Measurements from ENCODE around the gene GP1BA. TPM values are rescaled to one million over a fixed set of nuclear protein-coding genes. Genes with fewer than 3 reads are reported as not detected.

GP1BA gene
- total RNA-seq, 1 donor from 2014 or later, result not detected

DNA sequence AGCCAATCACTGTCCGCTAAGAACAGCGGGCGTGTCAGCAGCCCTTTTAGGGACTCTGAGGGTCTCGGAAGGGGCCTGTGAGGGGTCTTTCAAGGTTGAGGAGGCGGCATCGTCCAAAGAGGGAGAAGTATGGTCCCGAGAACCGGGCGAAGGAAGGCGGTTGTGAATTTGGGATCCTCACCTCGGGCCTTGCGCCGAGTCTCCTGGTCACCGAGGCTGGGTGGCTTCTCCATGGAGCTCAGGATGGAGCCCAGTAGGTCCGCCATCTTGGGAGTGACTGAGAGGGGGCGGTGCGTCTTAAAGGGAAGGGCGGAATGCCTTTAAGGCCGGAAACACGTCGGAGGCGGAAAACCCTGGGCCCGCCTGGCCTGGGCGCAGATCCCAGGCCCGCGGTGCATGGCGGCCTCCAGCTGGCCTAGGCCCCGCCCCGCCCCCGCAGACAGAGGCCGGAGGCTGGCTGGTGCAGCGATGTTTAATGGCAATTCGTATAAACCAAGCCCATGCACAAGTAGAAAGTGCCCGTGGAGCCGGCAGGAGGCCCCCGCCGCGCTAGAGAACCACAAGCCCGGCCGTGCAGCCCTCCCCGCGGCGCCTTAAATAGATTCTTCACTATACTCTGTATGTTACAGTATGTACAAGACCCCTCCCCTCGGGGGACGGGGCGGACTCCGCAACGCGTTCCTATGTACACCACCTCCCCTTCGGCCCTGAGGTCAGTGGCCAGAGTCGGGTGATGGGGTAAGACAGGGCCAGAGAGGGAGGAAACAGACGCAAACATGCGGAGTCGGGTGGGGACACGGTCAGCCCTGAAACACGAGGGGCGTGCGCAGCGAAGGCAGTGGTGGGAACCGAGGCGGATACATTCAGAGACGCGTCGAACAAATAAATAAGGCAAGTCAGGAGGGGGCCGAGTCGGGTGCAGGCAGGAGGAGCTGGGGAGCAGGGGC is 35.7 kb downstream of the GP1BA start, which contains the start of gene SPAG7:
SPAG7 (minus strand) TSS at position 279 of the 947 bp plus-strand sequence; CDS start at position 266, 13 bp downstream.
- Mint-ChIP-seq H3K27me3 (no peaks in the 10 kb centered on the region), H3K27ac (no peak within 1 kb of the TSS)

DNA sequence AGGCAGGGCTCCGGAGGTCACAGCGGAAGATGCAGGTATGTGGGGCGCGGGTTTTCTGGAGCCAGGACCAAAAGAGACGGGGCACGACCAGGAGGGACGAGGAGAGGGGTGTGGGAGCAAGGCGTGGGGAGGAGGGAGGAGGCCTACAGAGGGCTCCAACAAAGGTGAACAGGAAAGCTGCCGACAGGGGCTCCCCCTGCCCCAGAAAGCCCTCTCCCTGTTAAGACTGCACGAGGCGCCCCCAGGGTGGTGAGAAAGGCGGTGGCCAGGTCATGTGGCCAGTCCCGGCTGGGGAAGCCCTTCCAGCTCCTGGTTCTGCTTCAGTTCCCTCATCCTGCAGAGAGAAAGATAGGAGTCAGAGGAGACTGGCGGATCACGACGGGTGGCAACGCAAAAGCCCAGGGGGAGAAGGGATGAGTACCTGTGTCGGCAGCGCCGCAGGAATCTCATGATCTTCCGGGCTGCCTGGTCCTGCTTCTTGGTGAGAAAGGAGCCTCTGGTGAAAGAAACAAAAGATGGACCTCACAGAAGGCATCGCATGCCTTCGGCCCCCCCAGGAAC is 36.5 kb downstream of the GP1BA start:
- no peak overlapping the region for H3K4me3 Mint-ChIP-seq
- H3K27me3 Mint-ChIP-seq, result no peaks in the 10 kb centered on the region
- TF ChIP-seq, protein P1, sequence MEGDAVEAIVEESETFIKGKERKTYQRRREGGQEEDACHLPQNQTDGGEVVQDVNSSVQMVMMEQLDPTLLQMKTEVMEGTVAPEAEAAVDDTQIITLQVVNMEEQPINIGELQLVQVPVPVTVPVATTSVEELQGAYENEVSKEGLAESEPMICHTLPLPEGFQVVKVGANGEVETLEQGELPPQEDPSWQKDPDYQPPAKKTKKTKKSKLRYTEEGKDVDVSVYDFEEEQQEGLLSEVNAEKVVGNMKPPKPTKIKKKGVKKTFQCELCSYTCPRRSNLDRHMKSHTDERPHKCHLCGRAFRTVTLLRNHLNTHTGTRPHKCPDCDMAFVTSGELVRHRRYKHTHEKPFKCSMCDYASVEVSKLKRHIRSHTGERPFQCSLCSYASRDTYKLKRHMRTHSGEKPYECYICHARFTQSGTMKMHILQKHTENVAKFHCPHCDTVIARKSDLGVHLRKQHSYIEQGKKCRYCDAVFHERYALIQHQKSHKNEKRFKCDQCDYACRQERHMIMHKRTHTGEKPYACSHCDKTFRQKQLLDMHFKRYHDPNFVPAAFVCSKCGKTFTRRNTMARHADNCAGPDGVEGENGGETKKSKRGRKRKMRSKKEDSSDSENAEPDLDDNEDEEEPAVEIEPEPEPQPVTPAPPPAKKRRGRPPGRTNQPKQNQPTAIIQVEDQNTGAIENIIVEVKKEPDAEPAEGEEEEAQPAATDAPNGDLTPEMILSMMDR (conservative IDR thresholded peaks at IDR 0.05), result no peak
- H3K4me1 Mint-ChIP-seq (ENCODE audit: unreplicated experiment), result peaks cover 41% of the 10 kb centered on the region
- no peak for DNase-seq (ENCODE audit: extremely low spot score, unreplicated experiment)
- peaks cover 21% of the 10 kb centered on the region for H3K36me3 Mint-ChIP-seq
- no peaks in the 10 kb centered on the region for H3K9me3 Mint-ChIP-seq
- no peak overlapping the region for H3K27ac Mint-ChIP-seq

More for the DNA sequence above, 35.7 kb downstream of the GP1BA start, which contains the start of gene SPAG7:
- TF ChIP-seq, protein P1 (conservative IDR thresholded peaks at IDR 0.05), result no peak
- H3K36me3 Mint-ChIP-seq, result peaks cover 20% of the 10 kb centered on the region
- H3K4me3 Mint-ChIP-seq, result no peak within 1 kb of the TSS
- peak; percentile 97 for DNase-seq (ENCODE audit: extremely low spot score, unreplicated experiment)
- H3K4me1 Mint-ChIP-seq (ENCODE audit: unreplicated experiment), result peaks cover 37% of the 10 kb centered on the region
- H3K9me3 Mint-ChIP-seq, result no peaks in the 10 kb centered on the region

DNA sequence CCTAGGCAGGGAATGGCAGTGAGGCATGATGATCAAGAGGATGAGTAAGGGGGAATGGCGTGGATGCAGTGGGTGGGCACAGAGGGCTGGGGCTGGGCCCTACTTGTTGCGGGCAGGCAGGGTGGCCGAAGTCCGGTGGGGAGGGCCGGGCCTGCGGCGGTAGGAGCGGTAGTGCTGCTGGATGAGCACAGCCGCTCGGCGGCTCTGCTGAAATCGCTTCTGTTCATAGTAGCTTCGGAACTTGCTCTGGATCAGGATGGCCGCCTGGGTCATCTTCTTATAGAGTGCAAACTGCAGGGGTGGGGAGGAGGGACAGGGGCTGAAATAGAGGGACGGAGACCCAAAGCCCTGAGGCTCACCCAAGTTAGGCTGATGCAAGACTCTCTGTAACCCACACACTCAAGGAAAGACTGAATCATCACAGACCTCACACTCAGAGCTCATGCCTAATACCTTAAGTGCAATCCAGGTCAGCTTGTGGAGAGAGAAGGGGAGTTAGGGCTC is 37.0 kb downstream of the GP1BA start:
- no peak for DNase-seq (ENCODE audit: extremely low spot score, unreplicated experiment)
- Mint-ChIP-seq H3K4me1 (ENCODE audit: unreplicated experiment) (peaks cover 41% of the 10 kb centered on the region), H3K27me3 (no peaks in the 10 kb centered on the region), H3K9me3 (no peaks in the 10 kb centered on the region), H3K4me3 (no peak overlapping the region), H3K36me3 (peaks cover 25% of the 10 kb centered on the region), H3K27ac (no peak overlapping the region)
- TF ChIP-seq, protein P1 (conservative IDR thresholded peaks at IDR 0.05), result no peak

DNA sequence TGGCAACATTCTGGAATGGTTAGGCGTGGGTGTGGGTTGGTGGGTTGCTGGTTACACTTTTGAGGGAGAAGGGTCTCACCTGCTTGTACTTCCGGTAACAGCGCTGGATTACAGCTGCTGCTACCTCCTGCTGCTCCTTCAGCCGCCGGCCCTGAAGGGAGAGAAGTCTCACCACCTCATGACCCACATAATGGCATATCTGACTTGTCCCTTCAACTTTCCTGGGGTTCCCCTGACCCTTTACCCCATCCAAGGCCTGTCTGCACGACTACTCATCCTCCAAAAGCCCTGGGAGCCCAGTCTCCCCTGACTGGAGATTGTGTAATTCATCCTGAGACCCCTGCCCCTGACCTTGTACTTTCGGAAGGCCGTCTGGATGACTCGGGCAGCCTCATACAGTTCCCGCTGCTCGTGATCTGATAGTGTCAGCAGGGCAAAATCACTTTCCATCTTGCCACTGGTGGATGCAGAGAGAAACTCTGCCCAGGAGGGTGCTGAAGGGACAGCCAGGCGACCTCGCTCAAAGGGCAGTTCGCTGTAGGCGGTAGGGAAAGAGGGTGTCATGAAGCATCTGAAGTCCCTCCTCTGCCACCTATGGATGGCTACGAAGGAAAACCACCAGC is 37.6 kb downstream of the GP1BA start:
- H3K27me3 Mint-ChIP-seq, result no peaks in the 10 kb centered on the region
- TF ChIP-seq, protein P1 (conservative IDR thresholded peaks at IDR 0.05), result no peak
- DNase-seq (ENCODE audit: extremely low spot score, unreplicated experiment), result no peak
- no peak overlapping the region for H3K27ac Mint-ChIP-seq
- H3K9me3 Mint-ChIP-seq, result no peaks in the 10 kb centered on the region
- H3K4me3 Mint-ChIP-seq, result no peak overlapping the region
- H3K4me1 Mint-ChIP-seq (ENCODE audit: unreplicated experiment), result peaks cover 41% of the 10 kb centered on the region
- H3K36me3 Mint-ChIP-seq, result peaks cover 29% of the 10 kb centered on the region

DNA sequence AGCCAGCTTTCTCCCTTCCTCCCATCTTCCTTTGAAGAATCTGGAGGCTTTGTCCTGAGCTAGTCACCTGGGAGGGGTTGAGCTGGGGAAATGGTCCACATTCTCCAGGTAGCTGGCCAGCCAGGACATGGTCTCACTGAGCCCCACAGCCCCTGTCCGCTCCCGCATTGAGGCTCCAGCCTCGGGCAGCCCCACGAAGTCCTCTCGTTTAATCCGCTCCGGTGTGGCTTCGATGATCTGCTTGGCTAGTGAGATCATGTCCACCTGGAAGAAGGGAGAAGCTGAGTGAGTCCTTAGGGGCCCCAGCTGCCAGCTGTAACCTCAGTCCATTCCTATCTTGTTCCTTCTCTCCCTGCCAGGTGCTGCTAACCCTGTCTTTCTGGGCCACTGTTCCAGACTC is 38.2 kb downstream of the GP1BA start:
- DNase-seq (ENCODE audit: extremely low spot score, unreplicated experiment), result no peak
- H3K36me3 Mint-ChIP-seq, result peaks cover 26% of the 10 kb centered on the region

More for the DNA sequence above, 38.2 kb downstream of the GP1BA start:
- TF ChIP-seq, protein P1 (conservative IDR thresholded peaks at IDR 0.05), result no peak
- Mint-ChIP-seq H3K9me3 (no peaks in the 10 kb centered on the region), H3K27me3 (no peaks in the 10 kb centered on the region), H3K27ac (peak overlapping the region; percentile 66), H3K4me3 (peak overlapping the region; percentile 68), H3K4me1 (ENCODE audit: unreplicated experiment) (peaks cover 38% of the 10 kb centered on the region)

Data from type B pancreatic cell (in vitro differentiated cells).